G401.6 (cell line): Measurements from ENCODE around the gene KIF26B.

Experiments
- FAIRE-seq: peaks from 2 replicates; lab custom pipeline; 2012; peaks lifted over from hg19 to GRCh38; lab: Jason Lieb, UNC

The KIF26B gene

DNA sequence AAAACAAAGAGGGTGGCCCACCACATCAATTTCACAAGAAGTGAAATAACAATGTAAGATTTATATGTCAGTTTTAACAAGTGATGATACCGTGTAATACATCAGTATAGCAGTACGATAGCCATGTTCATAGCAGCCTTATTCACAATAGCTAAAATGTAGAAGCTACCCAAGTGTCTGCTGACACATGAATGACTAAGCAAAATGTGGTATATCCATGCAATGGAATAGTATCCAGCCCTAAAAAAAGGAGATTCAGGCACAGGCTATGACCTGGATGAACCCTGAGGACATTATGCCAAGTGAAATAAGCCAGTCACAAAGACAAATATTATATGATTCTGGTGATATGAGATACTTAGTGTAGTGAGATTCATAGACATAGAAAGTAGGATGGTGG, 18.0 kb downstream of the KIF26B start:
- FAIRE-seq: no peak

DNA sequence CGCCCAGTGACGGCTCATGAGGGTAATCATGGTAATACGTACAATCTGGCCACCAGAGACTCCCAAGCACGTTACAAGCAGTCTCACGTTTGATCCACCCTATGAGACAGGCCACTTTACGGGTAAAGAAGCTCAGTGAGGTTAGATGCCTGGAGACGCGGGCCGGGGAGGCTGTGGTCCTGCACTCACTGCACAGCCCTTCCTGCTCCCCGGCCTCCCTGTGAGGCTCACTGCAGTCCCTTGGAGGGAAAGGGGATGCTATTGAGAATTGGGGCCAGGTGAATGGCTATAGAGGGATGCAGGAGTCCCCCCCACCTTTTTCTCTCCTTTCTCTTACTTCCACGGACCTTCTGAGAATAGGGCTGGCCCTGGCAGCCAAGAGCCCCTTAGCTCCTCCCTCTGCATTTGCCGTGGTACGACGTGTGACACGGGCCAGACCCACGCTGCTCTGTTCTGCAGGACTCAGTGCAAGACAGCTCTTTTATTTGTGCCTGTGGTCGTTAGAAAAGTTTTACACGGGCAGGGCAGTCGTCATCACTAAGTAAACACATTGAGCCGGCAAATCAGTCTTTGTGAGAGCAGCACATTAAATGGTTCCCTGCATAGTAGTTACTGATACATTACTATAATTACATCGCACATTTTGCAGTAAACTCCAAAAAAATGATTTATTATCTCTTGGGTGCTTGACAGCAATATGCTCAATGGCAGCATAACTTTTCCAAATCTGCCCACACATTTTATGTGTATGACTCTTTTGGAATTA, 18.8 kb downstream of the KIF26B start:
- no peak for FAIRE-seq

DNA sequence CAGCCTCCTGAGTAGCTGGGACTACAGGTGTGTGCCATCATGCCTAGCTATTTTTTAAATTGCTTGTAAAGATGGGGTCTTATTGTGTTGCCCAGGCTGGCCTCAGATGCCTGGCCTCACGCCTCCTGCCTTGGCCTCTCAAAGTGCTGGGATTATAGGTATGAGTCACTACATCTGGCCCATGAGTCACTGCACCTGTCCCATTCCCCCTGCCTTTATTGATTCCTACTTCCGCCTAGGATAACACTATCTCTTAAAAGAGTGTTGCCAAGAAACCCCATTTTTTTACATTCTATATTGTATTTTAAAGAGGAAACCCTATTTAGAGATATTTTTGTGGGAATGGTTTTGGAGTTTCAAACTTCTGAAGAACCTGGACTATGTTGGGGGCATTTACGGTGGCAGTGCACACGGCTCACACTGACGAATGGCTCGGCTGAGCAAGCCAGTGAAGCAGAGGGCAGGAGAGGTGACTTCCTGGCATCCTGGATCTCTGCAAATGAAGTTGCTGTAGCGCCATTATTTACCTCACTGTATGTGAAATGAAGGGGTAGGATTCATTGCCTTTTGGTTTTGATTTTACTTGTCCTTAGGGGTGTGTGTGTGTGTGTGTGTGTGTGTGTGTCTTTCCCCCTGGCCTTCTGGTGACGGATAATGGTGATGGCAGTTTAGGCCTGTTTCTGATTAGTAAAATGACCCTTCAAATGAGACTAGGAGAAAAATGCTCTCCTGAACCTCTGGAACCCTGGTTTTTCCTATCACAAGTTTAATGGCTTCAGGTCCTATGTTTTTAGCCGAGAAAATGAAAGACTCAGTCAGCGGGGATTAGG, 22.5 kb downstream of the KIF26B start:
- no peak for FAIRE-seq

DNA sequence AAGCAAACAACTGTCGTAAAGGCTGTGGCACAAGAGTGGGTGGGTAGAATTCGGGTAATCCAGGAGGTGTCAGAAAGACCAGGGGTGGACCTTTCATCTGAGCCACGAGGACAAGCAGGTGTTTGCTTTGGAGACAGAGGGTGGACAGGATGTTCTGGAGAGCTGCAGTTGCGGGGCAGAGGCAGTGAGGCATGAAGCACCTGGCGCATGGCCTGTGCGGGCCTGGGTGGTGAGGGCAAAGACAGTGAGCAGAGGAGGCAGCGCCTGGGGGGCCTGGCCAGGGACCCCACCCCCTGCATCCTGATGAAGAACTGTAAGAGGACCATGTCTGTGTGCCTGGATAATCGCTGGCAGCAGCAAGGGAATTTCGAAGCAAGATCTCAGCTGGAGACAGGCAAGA, 24.9 kb downstream of the KIF26B start:
- FAIRE-seq: no peak

DNA sequence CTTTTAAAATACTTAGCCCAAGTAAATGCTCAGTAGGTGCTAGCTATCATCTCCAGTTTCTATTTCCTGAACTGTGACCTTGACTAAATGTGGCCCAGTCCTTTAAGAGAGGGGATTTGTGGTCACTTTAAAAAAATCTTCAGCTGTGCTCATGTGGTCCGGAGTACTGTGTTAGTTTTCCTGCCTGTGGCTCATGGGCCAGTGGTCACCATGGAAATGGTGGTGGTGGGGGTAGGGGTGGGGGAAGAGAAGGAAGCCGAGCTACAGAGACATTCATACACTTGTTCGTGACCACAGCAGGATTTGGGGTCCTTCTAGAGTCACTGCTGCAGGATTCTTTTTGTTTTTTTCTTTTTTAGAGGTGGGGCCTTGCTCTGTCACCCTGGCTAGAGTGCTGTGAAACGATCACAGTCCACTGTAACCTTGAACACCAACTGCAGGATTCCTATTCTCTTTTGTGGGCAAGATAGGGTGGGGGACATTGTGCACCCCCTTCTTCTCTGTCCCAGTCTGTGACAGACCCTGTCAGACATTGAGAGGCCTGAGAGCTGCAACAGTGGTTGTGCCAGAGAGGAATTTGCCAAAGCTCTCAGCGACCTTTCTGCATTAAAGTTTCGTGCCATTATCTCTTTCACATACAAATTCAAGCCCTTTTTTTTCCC, 25.8 kb downstream of the KIF26B start:
- FAIRE-seq: no peak

DNA sequence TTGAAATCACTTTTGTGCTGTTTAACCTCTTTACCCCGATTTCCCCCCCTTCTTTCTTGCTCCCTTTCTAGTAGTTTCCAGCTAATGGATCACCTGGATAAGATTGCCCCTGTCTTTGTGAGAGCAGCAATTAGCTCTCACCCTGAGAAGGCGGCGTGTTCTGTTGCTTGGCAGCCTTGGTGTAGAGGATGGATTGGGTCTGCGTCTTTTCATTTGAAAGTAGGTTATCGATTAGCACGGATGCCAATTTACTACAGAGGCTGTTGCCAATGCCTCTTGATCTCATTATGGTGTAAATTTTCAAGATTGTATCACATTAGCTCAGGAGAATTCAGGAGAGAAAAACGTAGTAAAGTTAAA, 26.4 kb downstream of the KIF26B start:
- FAIRE-seq: no peak

DNA sequence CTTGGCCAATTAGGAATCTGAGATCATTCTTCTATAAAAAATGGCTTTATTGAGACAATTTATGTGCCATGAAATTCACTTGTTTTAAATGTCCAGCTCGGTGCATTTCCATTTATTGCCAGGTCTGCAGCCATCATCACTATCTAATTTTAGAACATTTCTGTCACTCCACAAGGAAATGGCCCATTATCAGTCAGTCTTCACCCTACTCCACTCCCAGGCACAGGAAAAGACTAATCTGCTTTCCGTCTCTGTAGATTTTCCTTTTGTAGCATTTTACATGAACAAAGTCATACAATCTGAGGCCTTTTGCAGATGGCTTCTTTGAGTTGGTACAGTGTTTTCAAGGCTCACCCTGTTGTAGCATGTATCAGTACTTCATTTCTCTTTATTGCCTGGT, 27.2 kb downstream of the KIF26B start:
- no peak for FAIRE-seq

DNA sequence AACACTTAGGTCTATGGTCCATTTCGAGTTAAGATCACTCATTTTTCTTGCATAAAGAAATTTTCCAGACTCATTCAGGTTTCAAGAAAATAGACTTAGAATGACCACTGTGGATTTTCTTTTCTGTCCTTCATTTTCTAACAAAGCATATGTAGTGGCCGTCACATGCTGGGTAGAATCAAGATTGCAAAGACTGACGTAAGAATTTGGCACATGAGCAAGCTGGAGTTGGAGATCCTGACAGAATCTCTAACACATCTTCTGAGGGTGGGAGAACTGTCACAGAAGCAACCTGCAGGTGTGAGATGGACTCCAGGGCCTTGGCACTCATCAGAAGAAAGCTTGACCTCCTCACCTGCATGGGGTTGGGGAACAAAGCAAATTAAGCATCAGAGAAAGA, 28.6 kb downstream of the KIF26B start:
- no peak for FAIRE-seq

DNA sequence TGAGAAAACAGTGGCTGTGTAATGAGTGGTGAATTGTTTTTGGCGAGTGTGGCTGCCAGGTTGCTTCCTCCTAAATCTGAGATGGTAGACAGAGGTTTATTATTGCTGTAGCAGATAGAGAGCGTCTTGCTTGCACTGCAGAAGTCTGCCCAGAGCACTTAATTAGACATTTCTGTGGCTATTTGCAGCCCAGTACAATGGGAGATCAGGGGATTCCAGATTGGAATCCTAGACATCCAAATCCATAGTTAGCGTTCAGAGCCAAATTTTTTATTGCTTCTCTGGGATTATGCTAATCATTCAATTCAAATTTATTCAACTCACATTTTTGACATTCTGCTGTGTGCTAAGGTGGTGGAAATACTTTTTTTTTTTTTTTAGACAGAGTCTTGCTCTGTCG, 30.0 kb downstream of the KIF26B start:
- no peak for FAIRE-seq

DNA sequence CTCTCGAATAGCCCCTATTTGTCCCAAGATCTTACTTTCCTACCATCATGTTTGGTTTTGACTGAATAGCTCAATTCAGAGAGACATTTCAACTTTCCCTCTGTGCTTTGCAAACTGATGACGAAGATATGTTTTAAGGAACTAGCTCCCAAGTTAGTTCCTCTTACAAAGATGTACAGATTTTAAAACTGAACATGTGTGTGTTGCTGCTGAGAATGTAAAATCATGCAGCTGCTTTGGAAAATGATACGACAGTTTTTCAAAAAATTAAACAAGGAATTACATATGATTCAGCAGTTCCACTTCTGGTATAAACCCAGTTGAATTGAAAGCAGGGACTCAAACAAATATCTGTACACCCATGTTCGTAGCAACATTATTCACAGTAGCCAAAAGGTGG, 33.6 kb downstream of the KIF26B start:
- no peak for FAIRE-seq

DNA sequence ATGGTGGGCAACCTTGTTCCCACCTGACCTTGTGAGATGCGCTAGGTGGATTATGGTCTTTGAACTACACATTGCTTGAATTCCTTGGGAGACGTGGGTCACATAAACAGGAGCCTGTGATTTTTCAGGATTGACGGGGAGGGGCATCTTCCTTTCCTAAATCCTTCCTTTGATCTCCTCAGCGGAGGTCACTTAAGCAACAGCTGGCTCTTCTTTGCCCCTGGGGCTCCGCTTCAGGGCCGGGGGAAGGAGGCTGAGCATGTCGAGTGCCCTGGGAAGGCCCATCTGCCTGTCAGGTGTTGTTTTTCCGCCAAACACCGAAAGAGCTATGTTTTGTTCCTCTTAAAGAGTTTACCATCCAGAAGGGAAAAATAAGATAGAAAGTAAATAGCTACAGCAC, 40.6 kb downstream of the KIF26B start:
- no peak for FAIRE-seq

DNA sequence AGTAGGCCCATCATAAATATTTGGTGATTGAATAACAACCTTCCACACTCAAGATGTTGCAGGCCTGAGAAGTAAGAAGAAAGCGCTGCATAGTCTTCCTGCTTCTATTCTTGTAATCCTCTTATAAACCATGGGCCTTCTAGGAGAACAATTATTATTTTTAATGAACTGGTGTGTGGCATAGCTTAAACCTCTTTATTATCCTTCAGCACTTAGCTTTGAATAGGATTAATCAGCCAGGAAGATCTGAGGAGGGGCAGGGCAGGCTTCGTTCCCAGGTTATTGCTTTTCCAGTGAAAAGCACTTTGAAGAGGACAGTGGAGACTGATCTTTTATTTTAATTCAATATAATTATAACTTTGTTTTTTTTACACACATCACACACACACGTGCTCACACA, 42.3 kb downstream of the KIF26B start:
- FAIRE-seq: no peak

DNA sequence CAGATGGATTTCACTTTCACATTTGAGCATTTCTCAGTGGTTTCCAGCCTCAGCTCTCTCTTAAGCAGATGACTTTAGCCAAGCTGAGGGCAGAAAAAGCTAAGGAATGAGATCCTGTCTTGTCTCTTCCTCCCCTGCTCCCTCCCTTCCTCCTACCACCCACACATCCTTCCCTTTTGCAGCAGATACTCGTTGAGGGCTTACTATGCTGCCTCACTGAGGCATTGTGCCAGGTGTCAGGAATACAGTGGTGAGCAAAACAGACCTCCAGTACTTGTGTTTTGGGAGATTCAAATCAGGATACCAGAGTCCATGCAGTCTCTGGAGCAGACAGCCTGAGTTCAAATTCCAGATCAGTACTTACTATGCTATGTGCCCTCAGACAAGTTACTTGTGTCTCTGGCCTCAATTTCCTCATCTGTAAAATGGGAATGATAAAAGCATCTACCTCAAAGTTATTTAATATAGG, 43.2 kb downstream of the KIF26B start:
- no peak for FAIRE-seq

DNA sequence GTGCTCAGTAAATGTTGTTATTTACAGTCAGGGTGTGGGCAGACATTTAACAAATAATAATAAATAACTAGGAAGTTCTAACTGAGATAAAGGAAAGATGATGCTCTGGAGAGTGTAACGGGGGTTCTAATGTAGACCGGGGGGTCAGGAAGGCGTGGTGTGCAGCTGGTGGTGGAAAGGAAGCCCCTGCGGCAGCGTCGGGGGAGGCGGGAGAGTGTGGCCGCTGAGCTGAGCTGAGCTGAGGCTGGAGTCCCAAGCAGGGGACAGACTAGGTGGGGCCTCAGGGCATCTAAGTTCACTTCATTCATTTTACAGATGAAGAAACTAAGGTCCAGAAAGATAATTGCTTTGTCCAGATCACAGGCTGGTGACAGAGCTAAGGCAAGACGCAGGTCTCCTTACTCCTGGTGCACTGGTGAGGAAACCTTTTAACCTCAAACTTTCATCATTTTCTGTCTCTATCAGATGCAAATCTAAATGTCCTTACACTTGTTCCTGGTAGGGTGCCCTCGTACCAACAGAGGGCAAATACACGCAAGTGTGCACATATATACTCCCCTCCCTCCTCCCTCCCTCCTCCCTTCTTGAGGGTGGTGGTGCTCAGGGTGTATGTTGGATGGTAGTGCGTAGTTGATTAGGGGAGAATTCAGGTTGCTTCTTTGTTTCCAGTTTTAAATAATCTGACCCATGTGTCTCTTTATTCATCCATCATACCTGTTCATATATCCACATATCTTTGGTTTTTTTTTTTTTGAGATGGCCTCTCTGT, 44.1 kb downstream of the KIF26B start:
- FAIRE-seq: no peak

DNA sequence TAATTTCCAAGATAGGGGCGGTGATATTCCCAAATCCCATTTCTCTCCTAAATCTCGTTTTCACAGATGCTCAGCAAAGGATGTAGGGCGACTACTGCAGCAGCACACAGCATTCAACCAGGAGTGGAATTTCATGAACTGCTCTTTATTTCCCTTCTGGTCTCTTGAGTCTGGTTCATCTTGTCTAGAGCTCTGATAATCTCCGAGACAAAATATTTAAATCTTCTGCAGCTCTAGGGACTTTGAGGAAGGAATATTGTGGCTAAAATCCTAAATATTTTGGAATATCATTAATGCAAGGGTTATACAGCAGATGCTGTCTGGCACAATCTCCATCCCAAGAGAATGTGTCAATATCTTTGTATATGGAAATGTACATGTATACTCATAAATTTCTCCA, 45.4 kb downstream of the KIF26B start:
- no peak for FAIRE-seq

DNA sequence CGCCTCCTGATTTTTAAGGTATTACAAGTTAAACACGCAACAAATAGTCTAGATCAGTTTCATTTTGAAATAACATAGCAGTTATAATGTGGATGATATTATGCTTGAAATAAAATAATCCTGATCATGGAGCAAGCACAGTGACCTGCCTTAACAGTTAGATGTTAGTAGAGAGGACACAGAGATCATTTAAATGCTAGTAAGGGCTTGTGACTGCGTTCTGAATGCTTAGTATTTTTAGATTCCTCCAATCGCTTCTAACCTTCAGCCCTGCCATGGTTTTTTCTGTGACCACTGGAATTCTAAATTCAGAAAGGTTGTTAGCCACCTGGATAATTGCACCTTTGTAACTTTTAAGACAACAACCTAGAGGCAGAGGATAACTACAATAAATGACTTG, 46.4 kb downstream of the KIF26B start:
- no peak for FAIRE-seq

DNA sequence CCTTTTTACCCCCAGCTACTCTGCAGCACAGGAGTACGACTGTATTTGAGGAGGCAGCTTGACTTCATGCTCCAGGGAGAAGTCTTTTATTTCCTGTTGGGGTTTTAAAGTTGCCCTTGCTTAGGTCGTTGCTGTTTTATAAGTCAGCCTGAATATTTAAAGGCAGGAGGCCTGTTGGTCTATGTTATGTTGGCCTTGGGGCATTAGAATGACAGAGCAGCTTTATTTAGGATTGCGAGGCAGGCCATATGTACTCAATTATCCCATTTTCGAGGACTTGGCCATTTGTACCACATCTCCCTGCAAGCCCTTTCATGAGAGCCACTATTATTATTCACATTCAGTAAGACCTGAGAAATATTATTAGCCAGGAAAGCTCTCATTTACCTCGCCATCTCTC, 47.0 kb downstream of the KIF26B start:
- FAIRE-seq: no peak

DNA sequence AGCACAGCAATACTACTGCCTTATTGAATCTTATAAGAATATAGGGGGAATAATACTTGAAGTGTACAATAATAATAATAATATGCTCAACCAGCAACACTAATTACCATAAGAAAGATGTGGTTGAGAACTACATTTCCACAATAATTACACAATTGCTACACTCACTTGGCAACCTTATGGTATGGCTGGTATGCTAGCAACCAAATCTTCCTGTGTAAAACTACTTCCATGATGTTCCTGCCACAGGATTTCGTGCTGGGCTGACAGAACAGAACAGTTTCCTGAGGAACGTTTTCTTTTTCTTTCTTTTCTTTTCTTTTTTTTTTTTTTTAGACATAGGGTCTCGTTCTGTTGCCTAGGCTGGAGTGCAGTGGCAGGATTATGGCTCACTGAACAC, 50.6 kb downstream of the KIF26B start:
- no peak for FAIRE-seq

DNA sequence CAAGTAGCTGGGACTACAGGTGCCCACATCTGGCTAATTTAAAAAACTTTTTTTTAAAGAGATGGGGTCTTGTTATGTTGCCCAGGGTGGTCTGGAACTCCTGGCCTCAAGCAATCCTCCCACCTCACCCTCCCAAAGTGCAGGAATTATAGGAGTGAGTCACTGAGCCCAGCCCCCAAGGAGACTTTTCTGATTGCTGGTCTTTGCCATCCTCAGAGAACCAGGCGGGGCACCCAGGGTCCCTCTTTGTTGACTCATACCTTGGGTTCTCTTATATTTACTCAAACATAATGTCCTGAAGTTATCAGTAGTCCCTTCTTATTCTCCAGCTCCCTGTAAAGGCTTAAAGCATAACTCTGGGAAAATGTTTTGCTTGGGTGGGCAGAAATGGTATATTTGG, 51.1 kb downstream of the KIF26B start:
- no peak for FAIRE-seq

DNA sequence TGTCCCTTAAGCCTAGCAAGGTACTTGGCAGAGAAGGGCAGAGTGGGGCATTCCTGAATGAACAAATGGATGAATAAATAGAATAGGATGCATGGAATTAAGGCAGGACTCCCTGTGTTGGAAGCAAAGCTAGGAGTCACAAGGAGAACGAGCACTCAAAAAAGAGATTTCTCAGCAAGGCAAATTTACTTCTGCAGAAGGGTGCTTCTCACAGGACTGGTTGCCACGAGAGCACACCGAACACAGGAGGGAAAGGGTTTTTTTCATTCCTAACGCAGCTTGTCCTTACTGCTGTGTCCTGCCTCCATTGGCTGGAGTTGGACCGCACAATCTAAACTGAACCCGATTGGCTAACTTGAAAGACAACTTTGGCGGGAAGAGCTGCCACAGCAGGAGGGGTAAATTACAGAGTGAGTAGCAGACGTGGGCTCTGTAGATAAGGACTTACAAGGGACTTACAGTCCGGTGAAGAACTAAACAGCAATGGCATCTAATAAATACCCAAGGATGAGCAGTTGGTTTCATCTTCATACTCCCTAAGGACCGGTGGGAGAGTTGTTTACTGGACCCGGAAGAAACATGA, 52.4 kb downstream of the KIF26B start:
- FAIRE-seq: no peak

DNA sequence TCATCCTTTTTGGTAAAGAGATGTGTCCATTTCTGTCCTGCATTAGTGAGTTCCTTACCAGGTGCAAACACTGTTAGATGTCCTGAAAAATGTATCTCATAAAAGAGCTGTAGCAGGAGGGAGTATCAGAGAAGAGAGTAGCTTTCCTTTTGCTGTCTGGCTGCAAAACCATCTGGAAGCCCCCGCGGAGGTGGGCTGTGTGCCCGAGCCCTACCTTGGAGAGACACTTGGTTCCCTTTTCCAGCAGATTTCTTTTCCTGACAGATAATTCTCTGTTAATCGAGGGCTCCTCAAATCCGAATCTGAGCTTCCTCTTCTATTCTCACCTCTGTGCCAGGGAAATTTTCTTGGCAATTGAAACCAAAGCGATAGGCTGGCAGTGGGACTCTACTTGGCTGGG, 53.0 kb downstream of the KIF26B start:
- FAIRE-seq: no peak
